ENCODE measurements around the gene ZEB1. TPM values are rescaled to one million over a fixed set of nuclear protein-coding genes. Genes with fewer than 3 reads are reported as not detected.

ZEB1 gene
- total and polyA plus RNA-seq, 10 of the 15 experiments (the other 5 are each of a cell fraction or from before 2014, with no cell fraction given): 10.4 to 35.6 (median 24.5) TPM

GRCh38 chr10:31296754-31297153 is 22.3 kb upstream of the ZEB1 start (continued):
- TF ChIP-seq ATF2 (IDR thresholded peaks at IDR 0.05; ENCODE audit: low read length) (no peak), ZNF592 (IDR thresholded peaks at IDR 0.05) (no peak), BRCA1 (IDR thresholded peaks at IDR 0.05; ENCODE audit: low read depth, low read length) (no peak), TCF12 (IDR thresholded peaks at IDR 0.05; ENCODE audit: low read depth, low read length) (no peak), CREM (IDR thresholded peaks at IDR 0.05; ENCODE audit: low read depth) (no peak), WRNIP1 (IDR thresholded peaks at IDR 0.05; ENCODE audit: borderline replicate concordance, low read depth, low read length) (no peak), POU2F2 (IDR thresholded peaks at IDR 0.05; ENCODE audit: borderline replicate concordance, low read depth, low read length) (no peak), EGR1 (IDR thresholded peaks at IDR 0.05; ENCODE audit: borderline replicate concordance in 1 of 2, low read depth in 2 of 2, low read length in 2 of 2) (no peak), HSF1 (IDR thresholded peaks at IDR 0.05; ENCODE audit: low read depth, low read length) (no peak), ZZZ3 (IDR thresholded peaks at IDR 0.05; ENCODE audit: control insufficient read depth, insufficient read length, low read depth) (no peak), SUPT20H (IDR thresholded peaks at IDR 0.05; ENCODE audit: borderline replicate concordance, control insufficient read depth, low read depth, low read length) (no peak), ESRRA (IDR thresholded peaks at IDR 0.05; ENCODE audit: low read length) (no peak)
